GM12878 (cell line): Measurements from ENCODE around the gene TRIP6. TPM values are rescaled to one million over a fixed set of nuclear protein-coding genes. Genes with fewer than 3 reads are reported as not detected.
"Not testable (repeated sequence)": the region's sequence is repeated elsewhere in the genome, so short reads cannot be mapped to it uniquely, and the experiment has no call there.

ENCODE experiments used
- ATAC-seq: fragments of 200-7000 bp; cut with Tn5 transposase; 3 replicates; pipeline ENCODE4 v1.9.1; 2020; ENCODE audit warnings: mild to moderate bottlenecking, moderate library complexity
- BruUV-seq: library from RNA; stranded (reverse); fragments of 400-500 nt; replicated peaks from 2 replicates; lab custom pipeline; 2021; lab: Mats Ljungman, UMichigan
- CTCF ChIA-PET: fragments of 300-600 bp; sonication (Branson Sonifier 250); formaldehyde crosslinking; extraction: SDS; loops from one replicate; lab custom pipeline; 2021; ENCODE audit warnings: inconsistent platforms; lab: Yijun Ruan, JAX
- POLR2A ChIA-PET: fragments of 350-600 bp; formaldehyde crosslinking; extraction: SDS; loops from one replicate; lab custom pipeline; 2021; ENCODE audit warnings: inconsistent platforms; lab: Charles Lee
- RAD21 ChIA-PET: fragments of 300-600 bp; sonication (Branson Sonifier 250); formaldehyde crosslinking; loops from one replicate; lab custom pipeline; 2023; ENCODE audit warnings: antibody characterized with exemption; ENCODE audit not compliant: unreplicated experiment; lab: Charles Lee
- SMC1A ChIA-PET: fragments of 300-600 bp; sonication (Branson Sonifier 250); formaldehyde crosslinking; loops from one replicate; lab custom pipeline; 2023; ENCODE audit not compliant: unreplicated experiment, uncharacterized antibody; lab: Charles Lee
- DNase-seq: peaks from one replicate; pipeline ENCODE4 v3.0.0-alpha.2; 2011; ENCODE audit warnings: low read depth, low spot score
- FAIRE-seq: peaks from 3 replicates; lab custom pipeline; 2011; peaks lifted over from hg19 to GRCh38; lab: Jason Lieb, UNC
- H2AFZ ChIP-seq: 2 replicates; pipeline ENCODE4 v1.6.0; 2011; ENCODE audit warnings: low read depth, low read length, control low read depth; ENCODE audit not compliant: control insufficient read depth
- H3K27ac ChIP-seq: 2 replicates; pipeline ENCODE4 v1.5.1; 2011; ENCODE audit warnings: control low read depth; ENCODE audit not compliant: control insufficient read depth, insufficient read depth
- H3K27me3 ChIP-seq, 2 experiments: replicated peaks in 1 of 2; 2 replicates each; pipeline versions ENCODE4 v1.6.0 to v1.6.1; 2011; ENCODE audit warnings: low read length in 1 of 2; ENCODE audit not compliant: control insufficient read depth in 2 of 2, insufficient read depth in 2 of 2
- H3K36me3 ChIP-seq, 2 experiments: 2 replicates each; pipeline ENCODE4 v1.5.1; 2011; ENCODE audit warnings: low read length in 1 of 2; ENCODE audit not compliant: control insufficient read depth in 2 of 2, insufficient read depth in 2 of 2
- H3K4me1 ChIP-seq: 2 replicates; pipeline ENCODE4 v1.6.1; 2011; ENCODE audit warnings: mild to moderate bottlenecking, low read length, moderate library complexity, mixed read lengths; ENCODE audit not compliant: control insufficient read depth, insufficient read depth
- H3K4me2 ChIP-seq: 2 replicates; pipeline ENCODE4 v1.6.0; 2011; ENCODE audit warnings: control low read depth; ENCODE audit not compliant: control insufficient read depth, insufficient read depth
- H3K4me3 ChIP-seq: fragments of 200-600 bp; sonication (generic); 2 replicates; pipeline ENCODE4 v1.5.1; 2016
- H3K79me2 ChIP-seq: 2 replicates; pipeline ENCODE4 v1.6.0; 2011; ENCODE audit warnings: low read length; ENCODE audit not compliant: control insufficient read depth, insufficient read depth
- H3K9ac ChIP-seq: 2 replicates; pipeline ENCODE4 v1.8.0; 2011; ENCODE audit warnings: low read length, control low read depth, mixed read lengths; ENCODE audit not compliant: control insufficient read depth, insufficient read depth
- H3K9me3 ChIP-seq: replicated peaks from 3 replicates; pipeline ENCODE4 v1.5.1; 2011; ENCODE audit warnings: mild to moderate bottlenecking, low read length; ENCODE audit not compliant: control insufficient read depth, insufficient read depth
- H4K20me1 ChIP-seq: 2 replicates; pipeline ENCODE4 v1.6.0; 2011; ENCODE audit not compliant: control insufficient read depth, insufficient read depth
- BMI1 ChIP-seq: fragments of 450-650 bp; IDR thresholded peaks from 2 replicates; pipeline ENCODE4 v1.6.1; 2016; ENCODE audit warnings: mild to moderate bottlenecking, moderate library complexity, borderline replicate concordance
- CHD1 ChIP-seq: IDR thresholded peaks from 2 replicates; pipeline ENCODE4 v1.6.1; 2012; ENCODE audit warnings: low read depth, low read length, improper control_type of control experiment
- EP300 ChIP-seq, 2 experiments: fragments of 150-350 bp in 1 of 2; IDR thresholded peaks; 2 replicates each; pipeline ENCODE4 v1.6.1; 2011 to 2012; ENCODE audit warnings: low read depth in 2 of 2, low read length in 2 of 2, borderline replicate concordance in 1 of 2, improper control_type of control experiment in 1 of 2, inconsistent platforms in 1 of 2; ENCODE audit not compliant: control insufficient read depth in 1 of 2
- NFXL1 ChIP-seq: fragments of 450-650 bp; IDR thresholded peaks from 2 replicates; pipeline ENCODE4 v1.6.1; 2017; ENCODE audit warnings: antibody characterized with exemption, mild to moderate bottlenecking, borderline replicate concordance
- NFYA ChIP-seq: IDR thresholded peaks from 2 replicates; pipeline ENCODE4 v1.6.1; 2011; ENCODE audit warnings: low read depth, mild to moderate bottlenecking, low read length, improper control_type of control experiment, borderline replicate concordance
- NR2C2 ChIP-seq: IDR thresholded peaks from 2 replicates; pipeline ENCODE4 v1.6.1; 2011; ENCODE audit warnings: borderline replicate concordance, low read depth; ENCODE audit not compliant: control insufficient read depth, insufficient read length
- PAX5 ChIP-seq: IDR thresholded peaks from 2 replicates; pipeline ENCODE4 v1.6.1; 2011; ENCODE audit warnings: low read depth, low read length, borderline replicate concordance
- POLR2A ChIP-seq: IDR thresholded peaks from 2 replicates; pipeline ENCODE4 v1.6.1; 2011; ENCODE audit warnings: low read depth, mild to moderate bottlenecking, low read length
- POU2F2 ChIP-seq: IDR thresholded peaks from 3 replicates; pipeline ENCODE4 v1.6.1; 2011; ENCODE audit warnings: low read depth, mild to moderate bottlenecking, low read length, borderline replicate concordance
- RAD51 ChIP-seq: fragments of 450-650 bp; IDR thresholded peaks from 2 replicates; pipeline ENCODE4 v1.6.1; 2016; ENCODE audit warnings: moderate library complexity, mild to moderate bottlenecking, inconsistent platforms
- RCOR1 ChIP-seq: conservative IDR thresholded peaks from 2 replicates; pipeline ENCODE4 v1.6.1; 2012; ENCODE audit warnings: low read depth, low read length, improper control_type of control experiment
- ZSCAN29 ChIP-seq: fragments of 450-650 bp; IDR thresholded peaks from 2 replicates; pipeline ENCODE4 v1.6.1; 2017; ENCODE audit warnings: mild to moderate bottlenecking, moderate library complexity
- ZZZ3 ChIP-seq: IDR thresholded peaks from 2 replicates; pipeline ENCODE4 v1.6.1; 2011; ENCODE audit warnings: low read depth; ENCODE audit not compliant: control insufficient read depth, insufficient read length
- WGBS: methylation state at CpG from one replicate; pipeline ENCODE4 v1.1.6; 2016; ENCODE audit warnings: low lambda C conversion rate; ENCODE audit not compliant: insufficient replicate concordance, insufficient coverage; ENCODE audit errors: missing lambda C conversion rate; 5-methylcytosine and 5-hydroxymethylcytosine counted together
- in situ Hi-C: fragments of 300-500 bp; cut with MboI; formaldehyde crosslinking; loops from 9 replicates; pipeline ENCODE4 v1.14.3; 2018; ENCODE audit warnings: mixed read lengths
- intact Hi-C: fragments of 100-400 bp; cut with micrococcal nuclease; formaldehyde crosslinking; loops from one replicate; pipeline ENCODE4 v1.14.2; 2022; ENCODE audit not compliant: unreplicated experiment
- polyA plus RNA-seq, 11 experiments: library from polyadenylated mRNA; depleted of rRNA in 4 of 11; unstranded in 6 of 11; stranded (reverse) in 5 of 11; fragments of >200 nt; fragmentation: Nextera tagmentation in 4 of 11; fragmentation: Illumina TruSeq in 1 of 11; extraction: Ambion mirVana in 4 of 11; extraction: Trizol in 1 of 11; gene quantifications; 1 replicate in 1 of 11; 2 replicates in 10 of 11; pipeline versions ENCODE4 v1.2.1 to v1.2.3, GENCODE V29; 2011 to 2016; ENCODE audit warnings: inconsistent platforms in 2 of 11, missing spikeins in 2 of 11, low read depth in 1 of 11
- total RNA-seq, 4 experiments: library from RNA; depleted of rRNA in 3 of 4; stranded (reverse); fragments of >200 nt in 3 of 4; fragmentation: Illumina TruSeq in 1 of 4; extraction: Trizol in 1 of 4; gene quantifications; 2 replicates each; pipeline versions ENCODE4 v1.2.1 to v1.2.3, GENCODE V29; 2013 to 2021
- TF ChIP-seq, protein P1 (sequence below): IDR thresholded peaks from 2 replicates; pipeline ENCODE4 v1.6.1; 2011; ENCODE audit warnings: low read depth, low read length, improper control_type of control experiment, borderline replicate concordance
- TF ChIP-seq, protein P2 (sequence below): IDR thresholded peaks from 2 replicates; pipeline ENCODE4 v1.6.1; 2011; ENCODE audit warnings: mild to moderate bottlenecking, low read depth, low read length, moderate library complexity; ENCODE audit not compliant: insufficient replicate concordance

TRIP6 gene
- total and polyA plus RNA-seq, 10 of the 15 experiments (the other 5 are each of a cell fraction or from before 2014, with no cell fraction given) = 2.5 to 47.4 (median 25.5) TPM

DNA sequence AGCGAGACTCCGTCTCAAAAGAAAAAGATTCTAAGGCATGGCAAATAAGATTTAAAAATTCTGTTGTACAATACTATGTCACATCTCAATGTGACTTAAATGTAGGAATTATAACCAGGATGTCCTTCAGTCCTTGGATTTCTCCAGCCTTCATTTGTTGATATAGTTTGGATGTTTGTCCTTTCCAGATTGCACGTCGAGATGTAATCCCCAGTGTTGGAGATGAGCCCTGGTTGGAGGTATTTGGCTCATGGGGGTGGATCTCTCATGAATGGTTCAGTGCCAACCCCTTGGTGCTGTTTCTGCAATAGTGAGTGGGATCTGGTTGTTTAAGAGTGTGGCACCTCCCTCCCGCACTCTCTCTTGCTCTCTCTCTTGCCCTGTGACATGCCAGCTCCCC, 41.3 kb downstream of the TRIP6 start (continued):
- TF ChIP-seq, protein P1, sequence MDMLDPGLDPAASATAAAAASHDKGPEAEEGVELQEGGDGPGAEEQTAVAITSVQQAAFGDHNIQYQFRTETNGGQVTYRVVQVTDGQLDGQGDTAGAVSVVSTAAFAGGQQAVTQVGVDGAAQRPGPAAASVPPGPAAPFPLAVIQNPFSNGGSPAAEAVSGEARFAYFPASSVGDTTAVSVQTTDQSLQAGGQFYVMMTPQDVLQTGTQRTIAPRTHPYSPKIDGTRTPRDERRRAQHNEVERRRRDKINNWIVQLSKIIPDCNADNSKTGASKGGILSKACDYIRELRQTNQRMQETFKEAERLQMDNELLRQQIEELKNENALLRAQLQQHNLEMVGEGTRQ = no peak

DNA sequence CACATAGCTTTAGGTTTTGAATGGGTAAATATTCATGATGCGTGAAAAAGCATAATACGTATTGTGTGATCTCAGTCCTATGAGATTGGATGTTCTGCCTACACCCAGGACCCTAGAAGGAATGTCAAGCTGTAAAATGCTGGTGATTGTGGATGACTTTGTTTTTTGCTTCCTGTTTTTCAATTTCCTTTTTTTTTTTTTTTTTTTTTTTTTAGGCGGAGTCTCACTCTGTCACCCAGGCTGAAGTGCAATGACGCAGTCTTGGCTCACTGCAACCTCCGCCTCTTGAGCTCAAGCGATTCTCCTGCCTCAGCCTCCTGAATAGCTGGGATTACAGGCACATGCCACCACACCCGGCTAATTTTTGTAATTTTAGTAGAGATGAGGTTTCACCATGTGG, 43.3 kb downstream of the TRIP6 start:
- intact Hi-C loops, POLR2A ChIA-PET, FAIRE-seq, H3K9me3 ChIP-seq, H4K20me1 ChIP-seq, in situ Hi-C loops, H2AFZ ChIP-seq, H3K4me1 ChIP-seq, H3K36me3 ChIP-seq, H3K27me3 ChIP-seq, DNase-seq, ATAC-seq, H3K4me2 ChIP-seq, RAD21 ChIA-PET, H3K79me2 ChIP-seq, H3K27ac ChIP-seq, BruUV-seq, H3K9ac ChIP-seq, H3K4me3 ChIP-seq: not testable (repeated sequence)
- ChIA-PET SMC1A (interaction anchor here (1.2 kb wide), 1 partner anchor 9 kb away, joined by 4 read pairs; no protein-coding TSS in a partner anchor), CTCF (interaction anchor here (0.6 to 1.2 kb wide), 3 partner anchors 10 to 12 kb away, joined by 3 to 4 read pairs (median 3); no protein-coding TSS in a partner anchor)
- WGBS = 65% methylated on average over 5 of the region's 7 CpGs

DNA sequence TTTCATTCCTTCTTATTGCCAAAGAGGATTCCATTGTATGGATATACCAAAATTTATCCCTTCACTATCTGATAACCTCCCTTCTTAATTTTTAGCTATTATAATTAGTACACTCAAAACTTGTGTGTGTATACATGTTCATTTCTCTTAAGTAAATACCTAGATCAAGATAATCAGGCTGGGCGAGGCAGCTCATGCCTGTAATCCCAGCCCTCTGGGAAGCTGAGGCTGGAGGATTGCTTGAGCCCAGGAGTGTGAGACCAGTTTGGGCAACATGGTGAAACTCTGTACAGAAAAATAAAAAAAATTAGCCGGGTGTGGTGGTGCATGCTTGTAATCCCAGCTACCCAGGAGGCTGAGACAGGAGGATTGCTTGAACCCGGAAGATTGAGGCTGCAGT, 44.3 kb downstream of the TRIP6 start:
- no TSS peak for BruUV-seq
- Histone ChIP-seq H3K4me1 (no peaks in the 10 kb centered on the region), H3K27ac (no peak overlapping the region), H3K79me2 (no peaks in the 10 kb centered on the region), H3K4me3 (no peak overlapping the region), H3K27me3 (no peaks in the 10 kb centered on the region), H2AFZ (no peak overlapping the region), H4K20me1 (no peaks in the 10 kb centered on the region), H3K9me3 (no peaks in the 10 kb centered on the region), H3K9ac (no peak overlapping the region), H3K36me3 (no peaks in the 10 kb centered on the region), H3K4me2 (no peak overlapping the region)
- ChIA-PET CTCF (interaction anchor here (0.6 to 1.1 kb wide), 2 partner anchors 9 to 13 kb away, joined by 3 read pairs; no protein-coding TSS in a partner anchor), POLR2A (interaction anchor here (0.7 kb wide), 2 partner anchors 8 to 11 kb away, joined by 3 to 6 read pairs; no protein-coding TSS in a partner anchor), SMC1A (no interaction called here), RAD21 (no interaction called here)
- no peak for ATAC-seq
- 7% methylated on average over 2 of the region's 3 CpGs for WGBS
- intact Hi-C loops (no loop called here), in situ Hi-C loops (no loop called here)
- FAIRE-seq = no peak
- DNase-seq = no peak
- TF ChIP-seq, protein P2, sequence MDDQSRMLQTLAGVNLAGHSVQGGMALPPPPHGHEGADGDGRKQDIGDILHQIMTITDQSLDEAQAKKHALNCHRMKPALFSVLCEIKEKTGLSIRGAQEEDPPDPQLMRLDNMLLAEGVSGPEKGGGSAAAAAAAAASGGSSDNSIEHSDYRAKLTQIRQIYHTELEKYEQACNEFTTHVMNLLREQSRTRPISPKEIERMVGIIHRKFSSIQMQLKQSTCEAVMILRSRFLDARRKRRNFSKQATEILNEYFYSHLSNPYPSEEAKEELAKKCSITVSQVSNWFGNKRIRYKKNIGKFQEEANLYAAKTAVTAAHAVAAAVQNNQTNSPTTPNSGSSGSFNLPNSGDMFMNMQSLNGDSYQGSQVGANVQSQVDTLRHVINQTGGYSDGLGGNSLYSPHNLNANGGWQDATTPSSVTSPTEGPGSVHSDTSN = no peak
- TF ChIP-seq RAD51 (no peak), NFXL1 (no peak), NFYA (no peak), NR2C2 (no peak), POLR2A (no peak), EP300 (IDR thresholded peaks at IDR 0.05; ENCODE audit: borderline replicate concordance in 1 of 2, control insufficient read depth in 1 of 2, low read depth in 2 of 2, low read length in 2 of 2) (no peak), POU2F2 (no peak), BMI1 (no peak), CHD1 (no peak), RCOR1 (no peak), ZZZ3 (no peak), PAX5 (no peak), ZSCAN29 (no peak)
